Hepatocyte (in vitro differentiated cells): ENCODE measurements around the gene ANAPC10.

Source experiments
- EZH2 ChIP-seq: fragments of 200-600 bp; sonication (generic); IDR thresholded peaks from 2 replicates; pipeline ENCODE4 v1.6.1; 2016; ENCODE audit warnings: antibody characterized with exemption, mild to moderate bottlenecking, borderline replicate concordance
- EZH2phosphoT487 ChIP-seq: fragments of 200-600 bp; sonication (generic); IDR thresholded peaks from one replicate; pipeline ENCODE4 v1.6.1; 2018; ENCODE audit warnings: antibody characterized with exemption, mild to moderate bottlenecking, low read depth, moderate library complexity; ENCODE audit not compliant: unreplicated experiment, severe bottlenecking

DNA sequence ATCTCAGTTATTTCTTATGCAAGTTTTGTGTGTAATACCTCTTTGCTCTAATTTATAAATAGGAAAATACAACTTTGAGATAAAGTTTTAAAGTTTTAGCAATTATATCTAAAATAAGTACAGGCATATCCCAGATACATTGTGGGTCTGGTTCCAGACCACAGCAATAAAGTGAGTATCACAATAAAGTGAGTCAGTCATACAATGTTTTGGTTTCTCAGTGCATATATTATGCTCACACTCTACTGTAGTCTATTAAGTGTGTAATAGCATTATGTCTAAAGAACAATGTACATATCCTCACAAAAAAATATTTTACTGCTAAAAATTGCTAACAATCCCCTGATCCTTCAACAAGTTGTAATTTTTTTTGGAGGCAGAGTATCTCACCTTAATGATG lies 49.2 kb downstream of the ANAPC10 start:
- TF ChIP-seq EZH2 (no peak), EZH2phosphoT487 (no peak)
